ENCODE data around the gene HOXA13.

DNA sequence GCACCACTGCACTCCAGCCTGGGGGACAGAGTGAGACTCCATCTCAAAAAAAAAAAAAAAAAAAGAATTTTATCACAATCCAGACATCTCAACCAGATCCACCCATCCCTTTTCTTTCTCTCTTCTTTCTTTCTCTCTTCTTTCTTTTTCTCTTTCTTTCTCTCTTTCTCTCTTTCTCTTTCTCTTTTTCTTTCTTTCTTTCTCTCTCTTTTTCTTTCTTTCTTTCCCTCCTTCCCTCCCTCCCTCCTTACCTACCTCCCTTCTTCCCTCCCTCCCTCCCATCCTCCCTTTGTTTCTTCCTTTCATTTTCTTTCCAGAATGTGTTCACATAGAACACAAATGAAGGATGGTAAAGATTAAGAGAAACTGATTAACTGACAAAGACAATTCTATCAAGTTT lies 18.1 kb upstream of the HOXA13 start:
- no peak for TF ChIP-seq CTCF (IDR thresholded peaks at IDR 0.05; ENCODE audit: low read depth, low read length)
- no peak for TF ChIP-seq EZH2phosphoT487 (IDR thresholded peaks at IDR 0.05; ENCODE audit: low read depth)
